Measurements from ENCODE around the gene SLC44A4.
"Not testable (repeated sequence)": the region's sequence is repeated elsewhere in the genome, so short reads cannot be mapped to it uniquely, and the experiment has no call there.

SLC44A4 gene

DNA sequence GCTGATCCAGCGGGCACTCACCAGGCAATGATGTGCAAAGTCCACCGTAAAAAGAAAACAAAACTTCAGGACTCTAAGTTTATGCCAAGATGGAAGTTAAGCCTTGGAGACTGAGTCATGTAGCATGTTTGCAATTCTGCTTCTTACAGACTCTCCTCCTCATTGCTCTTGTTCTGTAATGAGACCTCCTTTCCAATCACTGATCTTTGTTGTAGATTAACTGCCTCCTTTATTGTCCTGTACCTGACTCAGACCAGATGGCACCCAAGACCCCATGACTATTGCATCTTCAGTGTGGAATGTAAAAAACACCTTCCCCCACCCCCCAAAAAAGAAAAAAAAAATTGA, 27.3 kb downstream of the SLC44A4 start:
- H3K9me3 ChIP-seq (ENCODE audit: severe bottlenecking): no peaks in the 10 kb centered on the region
- no peak overlapping the region for H3K27ac ChIP-seq (ENCODE audit: poor library complexity, severe bottlenecking)
- no peaks in the 10 kb centered on the region for H3K4me1 ChIP-seq (ENCODE audit: insufficient read depth, poor library complexity, severe bottlenecking)
- DNase-seq (ENCODE audit: low spot score) (no peak), ATAC-seq (ENCODE audit: low read depth) (no peak)
- H3K4me3 ChIP-seq (ENCODE audit: severe bottlenecking): no peak overlapping the region
- no peak for TF ChIP-seq CTCF (IDR thresholded peaks at IDR 0.05; ENCODE audit: poor library complexity, severe bottlenecking)
- no peaks in the 10 kb centered on the region for H3K36me3 ChIP-seq (ENCODE audit: low read depth)
- H3K27me3 ChIP-seq (ENCODE audit: insufficient read depth, poor library complexity, severe bottlenecking): no peaks in the 10 kb centered on the region

- TF ChIP-seq CTCF (IDR thresholded peaks at IDR 0.05; ENCODE audit: poor library complexity, severe bottlenecking): no peak
- H3K27ac ChIP-seq (ENCODE audit: poor library complexity, severe bottlenecking): no peak overlapping the region
- no peaks in the 10 kb centered on the region for H3K36me3 ChIP-seq (ENCODE audit: low read depth)
- no peaks in the 10 kb centered on the region for H3K27me3 ChIP-seq (ENCODE audit: insufficient read depth, poor library complexity, severe bottlenecking)
- DNase-seq (ENCODE audit: low spot score) (no peak), ATAC-seq (ENCODE audit: low read depth) (no peak)
- no peak overlapping the region for H3K4me3 ChIP-seq (ENCODE audit: severe bottlenecking)
- no peaks in the 10 kb centered on the region for H3K4me1 ChIP-seq (ENCODE audit: insufficient read depth, poor library complexity, severe bottlenecking)
- no peaks in the 10 kb centered on the region for H3K9me3 ChIP-seq (ENCODE audit: severe bottlenecking)
These were observed 27.9 kb downstream of the SLC44A4 start for GRCh38 chr6:31850765-31851484.

GRCh38 chr6:31847276-31847978, 31.4 kb downstream of the SLC44A4 start:
- Histone ChIP-seq H3K27me3 (ENCODE audit: insufficient read depth, poor library complexity, severe bottlenecking) (no peaks in the 10 kb centered on the region), H3K9me3 (ENCODE audit: severe bottlenecking) (no peaks in the 10 kb centered on the region), H3K4me3 (ENCODE audit: severe bottlenecking) (no peak overlapping the region), H3K36me3 (ENCODE audit: low read depth) (no peaks in the 10 kb centered on the region), H3K4me1 (ENCODE audit: insufficient read depth, poor library complexity, severe bottlenecking) (no peaks in the 10 kb centered on the region), H3K27ac (ENCODE audit: poor library complexity, severe bottlenecking) (no peak overlapping the region)
- ATAC-seq (ENCODE audit: low read depth) (no peak), DNase-seq (ENCODE audit: low spot score) (no peak)
- no peak for TF ChIP-seq CTCF (IDR thresholded peaks at IDR 0.05; ENCODE audit: poor library complexity, severe bottlenecking)

GRCh38 chr6:31844507-31844906, 34.3 kb downstream of the SLC44A4 start:
- peaks cover 20% of the 10 kb centered on the region for H3K36me3 ChIP-seq (ENCODE audit: low read depth)
- H3K4me3 ChIP-seq (ENCODE audit: severe bottlenecking): no peak overlapping the region
- no peak overlapping the region for H3K27ac ChIP-seq (ENCODE audit: poor library complexity, severe bottlenecking)
- no peak for TF ChIP-seq CTCF (IDR thresholded peaks at IDR 0.05; ENCODE audit: poor library complexity, severe bottlenecking)
- no peaks in the 10 kb centered on the region for H3K4me1 ChIP-seq (ENCODE audit: insufficient read depth, poor library complexity, severe bottlenecking)
- DNase-seq (ENCODE audit: low spot score) (no peak), ATAC-seq (ENCODE audit: low read depth) (no peak)
- no peaks in the 10 kb centered on the region for H3K27me3 ChIP-seq (ENCODE audit: insufficient read depth, poor library complexity, severe bottlenecking)
- no peaks in the 10 kb centered on the region for H3K9me3 ChIP-seq (ENCODE audit: severe bottlenecking)

GRCh38 chr6:31842053-31842452, 36.7 kb downstream of the SLC44A4 start:
- H3K36me3 ChIP-seq (ENCODE audit: low read depth): peaks cover 44% of the 10 kb centered on the region
- ATAC-seq (ENCODE audit: low read depth) (0 out of 3 replicates have a peak, but pooled peaks have one; percentile 1), DNase-seq (ENCODE audit: low spot score) (no peak)
- TF ChIP-seq CTCF (IDR thresholded peaks at IDR 0.05; ENCODE audit: poor library complexity, severe bottlenecking): no peak
- H3K27me3 ChIP-seq (ENCODE audit: insufficient read depth, poor library complexity, severe bottlenecking): no peaks in the 10 kb centered on the region
- peaks cover 11% of the 10 kb centered on the region for H3K4me1 ChIP-seq (ENCODE audit: insufficient read depth, poor library complexity, severe bottlenecking)
- no peaks in the 10 kb centered on the region for H3K9me3 ChIP-seq (ENCODE audit: severe bottlenecking)
- H3K27ac ChIP-seq (ENCODE audit: poor library complexity, severe bottlenecking): no peak overlapping the region
- H3K4me3 ChIP-seq (ENCODE audit: severe bottlenecking): no peak overlapping the region

DNA sequence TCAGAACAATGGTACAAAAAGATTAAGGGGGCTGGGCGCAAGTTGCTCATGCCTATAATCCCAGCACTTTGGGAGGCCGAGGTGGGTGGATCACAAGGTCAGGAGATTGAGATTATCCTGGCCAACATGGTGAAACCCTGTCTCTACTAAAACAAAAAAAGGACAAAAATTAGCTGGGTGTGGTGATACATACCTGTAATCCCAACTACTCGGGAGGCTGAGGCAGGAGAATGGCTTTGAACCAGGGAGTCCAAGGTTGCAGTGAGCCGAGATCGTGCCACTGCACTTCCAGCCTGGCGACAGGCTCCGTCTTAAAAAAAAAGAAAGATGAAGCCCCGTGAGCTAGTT, 39.0 kb downstream of the SLC44A4 start:
- not testable (repeated sequence) for H3K4me3 ChIP-seq (ENCODE audit: severe bottlenecking); ATAC-seq (ENCODE audit: low read depth); H3K27me3 ChIP-seq (ENCODE audit: insufficient read depth, poor library complexity, severe bottlenecking); DNase-seq (ENCODE audit: low spot score); H3K27ac ChIP-seq (ENCODE audit: poor library complexity, severe bottlenecking); H3K9me3 ChIP-seq (ENCODE audit: severe bottlenecking)
- H3K36me3 ChIP-seq (ENCODE audit: low read depth): peaks cover 66% of the 10 kb centered on the region
- peaks cover 15% of the 10 kb centered on the region for H3K4me1 ChIP-seq (ENCODE audit: insufficient read depth, poor library complexity, severe bottlenecking)

All from RWPE2 (cell line).